Esophagus squamous epithelium (tissue), 5 donors: ENCODE measurements around the gene LHX4. TPM values are rescaled to one million over a fixed set of nuclear protein-coding genes. Genes with fewer than 3 reads are reported as not detected.

Experiments used
- DNase-seq: peaks from one replicate; lab custom pipeline; 2025; lab: John Stamatoyannopoulos, UW
- H3K27ac ChIP-seq, 4 donors: fragments of 200-600 bp; sonication (generic); one replicate each; pipeline ENCODE4 v1.5.1; 2016 to 2019; ENCODE audit warnings: mild to moderate bottlenecking in 1 of 4
- H3K27me3 ChIP-seq, 4 donors: fragments of 200-600 bp; sonication (generic); 1 replicate in 3 of 4; 2 replicates in 1 of 4; pipeline versions ENCODE4 v1.5.1 to v1.6.0; 2017 to 2021; ENCODE audit warnings: antibody characterized with exemption in 1 of 4
- H3K36me3 ChIP-seq, 3 donors: fragments of 200-600 bp; sonication (generic); one replicate each; pipeline ENCODE4 v1.5.1; 2016 to 2019
- H3K4me1 ChIP-seq, 3 donors: fragments of 200-600 bp; sonication (generic); one replicate each; pipeline ENCODE4 v1.5.1; 2017 to 2019
- H3K4me3 ChIP-seq, 4 donors: fragments of 200-600 bp; sonication (generic); 1 replicate in 3 of 4; 2 replicates in 1 of 4; pipeline ENCODE4 v1.5.1; 2016 to 2019; ENCODE audit warnings: mild to moderate bottlenecking in 2 of 4, moderate library complexity in 1 of 4
- H3K9me3 ChIP-seq, 3 donors: fragments of 200-600 bp; sonication (generic); one replicate each; pipeline ENCODE4 v1.5.1; 2016 to 2019
- POLR2A ChIP-seq, 4 donors: fragments of 450-650 bp; IDR thresholded peaks; one replicate each; pipeline ENCODE4 v1.6.1; 2017; ENCODE audit warnings: antibody characterized with exemption in 4 of 4, mild to moderate bottlenecking in 4 of 4, moderate library complexity in 3 of 4
- WGBS, 2 donors: methylation state at CpG; one replicate each; pipeline ENCODE4 v1.1.5; 2018; 5-methylcytosine and 5-hydroxymethylcytosine counted together
- intact Hi-C: fragments of 100-400 bp; cut with DNase I; formaldehyde crosslinking; loops from one replicate; pipeline ENCODE4 v1.15.0; 2022
- total RNA-seq, 4 donors: library from RNA; depleted of rRNA; stranded (reverse); fragments of >200 nt; gene quantifications; one replicate each; pipeline ENCODE4 v1.1.0, GENCODE V29; 2016
- TF ChIP-seq, protein P1 (sequence below), 6 experiments: fragments of 450-650 bp in 4 of 6; fragments of 200-600 bp in 2 of 6; sonication (generic) in 2 of 6; IDR thresholded peaks; one replicate each; pipeline ENCODE4 v1.5.1; 2016 to 2019; ENCODE audit warnings: antibody characterized with exemption in 6 of 6, mild to moderate bottlenecking in 4 of 6, moderate library complexity in 4 of 6
- donor health status: DM: yes; HTN: yes; CAD: no.

The LHX4 gene
- total RNA-seq, 4 donors from 2014 or later, result 0.18 to 0.38 TPM; not detected in 2

DNA sequence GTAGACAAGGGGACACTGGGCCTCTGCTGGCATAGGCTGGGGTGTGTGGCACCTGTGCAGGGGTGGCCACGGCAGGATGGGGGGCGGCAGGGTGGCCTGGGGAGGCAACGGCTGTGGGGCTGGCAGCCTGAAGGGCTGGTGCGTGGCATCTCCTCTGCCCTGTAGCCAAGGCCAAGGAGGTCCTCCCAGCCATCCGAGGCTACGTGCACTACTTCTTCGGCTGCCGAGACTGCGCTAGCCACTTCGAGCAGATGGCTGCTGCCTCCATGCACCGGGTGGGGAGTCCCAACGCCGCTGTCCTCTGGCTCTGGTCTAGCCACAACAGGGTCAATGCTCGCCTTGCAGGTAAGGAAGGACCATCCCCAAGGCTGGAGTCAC, 36.0 kb upstream of the LHX4 start:
- no peak for TF ChIP-seq POLR2A (IDR thresholded peaks at IDR 0.05)
- TF ChIP-seq, protein P1, sequence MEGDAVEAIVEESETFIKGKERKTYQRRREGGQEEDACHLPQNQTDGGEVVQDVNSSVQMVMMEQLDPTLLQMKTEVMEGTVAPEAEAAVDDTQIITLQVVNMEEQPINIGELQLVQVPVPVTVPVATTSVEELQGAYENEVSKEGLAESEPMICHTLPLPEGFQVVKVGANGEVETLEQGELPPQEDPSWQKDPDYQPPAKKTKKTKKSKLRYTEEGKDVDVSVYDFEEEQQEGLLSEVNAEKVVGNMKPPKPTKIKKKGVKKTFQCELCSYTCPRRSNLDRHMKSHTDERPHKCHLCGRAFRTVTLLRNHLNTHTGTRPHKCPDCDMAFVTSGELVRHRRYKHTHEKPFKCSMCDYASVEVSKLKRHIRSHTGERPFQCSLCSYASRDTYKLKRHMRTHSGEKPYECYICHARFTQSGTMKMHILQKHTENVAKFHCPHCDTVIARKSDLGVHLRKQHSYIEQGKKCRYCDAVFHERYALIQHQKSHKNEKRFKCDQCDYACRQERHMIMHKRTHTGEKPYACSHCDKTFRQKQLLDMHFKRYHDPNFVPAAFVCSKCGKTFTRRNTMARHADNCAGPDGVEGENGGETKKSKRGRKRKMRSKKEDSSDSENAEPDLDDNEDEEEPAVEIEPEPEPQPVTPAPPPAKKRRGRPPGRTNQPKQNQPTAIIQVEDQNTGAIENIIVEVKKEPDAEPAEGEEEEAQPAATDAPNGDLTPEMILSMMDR (IDR thresholded peaks at IDR 0.05), result no peak
- intact Hi-C loops, result no loop called here
- H3K9me3 ChIP-seq, result no peaks in the 10 kb centered on the region
- no peak overlapping the region for H3K4me3 ChIP-seq
- peaks cover 0 to 20% (median 0%) of the 10 kb centered on the region in 3 donors for H3K4me1 ChIP-seq
- no peak for DNase-seq
- H3K27ac ChIP-seq, result no peak overlapping the region
- 100% methylated on average over 1 of the region's 14 CpGs; no CpG with 5 or more reads in 1 of the 2 donors for WGBS, 2 donors
- peaks cover 11 to 100% (median 17%) of the 10 kb centered on the region in 3 donors for H3K36me3 ChIP-seq
- H3K27me3 ChIP-seq, result no peaks in the 10 kb centered on the region

DNA sequence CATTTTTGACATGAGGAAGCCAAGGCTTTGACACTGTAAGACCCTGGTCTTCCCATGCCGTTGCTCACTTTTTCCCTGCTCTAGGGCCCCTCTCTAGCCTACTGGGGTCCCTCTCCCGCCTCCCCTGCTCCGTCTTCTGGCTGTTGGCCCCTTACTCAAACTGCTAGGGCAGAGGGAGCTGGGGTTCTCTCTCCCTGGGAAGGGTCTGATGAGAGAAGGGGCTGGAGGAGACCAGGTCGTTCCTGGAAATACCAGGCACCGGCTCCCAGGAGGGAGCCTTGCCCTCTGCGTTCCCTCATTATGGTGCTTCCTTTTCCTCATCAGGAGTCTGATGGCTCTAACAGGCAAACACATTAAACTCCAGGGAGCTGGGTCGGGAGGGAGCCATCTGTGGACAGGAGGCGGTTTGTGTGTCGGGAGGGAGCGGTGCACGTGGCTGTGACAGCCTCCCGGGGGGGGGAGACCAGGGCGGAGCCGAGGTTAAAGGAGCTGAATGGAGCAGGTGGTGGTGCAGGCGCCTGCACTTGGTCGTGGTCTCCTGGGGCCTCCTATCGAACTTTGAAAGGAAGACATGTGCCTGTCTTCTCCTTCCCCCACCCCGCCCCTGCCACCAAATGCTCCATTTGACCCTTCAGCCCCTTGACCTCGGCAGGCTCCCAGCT, 35.4 kb upstream of the LHX4 start:
- H3K4me3 ChIP-seq, result no peak overlapping the region
- intact Hi-C loops, result no loop called here
- WGBS, 2 donors, result 72 to 81% methylated on average over 5 to 17 of the region's 19 CpGs
- TF ChIP-seq POLR2A (IDR thresholded peaks at IDR 0.05), result no peak
- TF ChIP-seq, protein P1 (IDR thresholded peaks at IDR 0.05), result no peak
- no peak overlapping the region for H3K27ac ChIP-seq
- DNase-seq, result no peak
- H3K9me3 ChIP-seq, result no peaks in the 10 kb centered on the region
- no peaks in the 10 kb centered on the region for H3K27me3 ChIP-seq
- peaks cover 0 to 20% (median 0%) of the 10 kb centered on the region in 3 donors for H3K4me1 ChIP-seq
- H3K36me3 ChIP-seq, result peaks cover 11 to 97% (median 17%) of the 10 kb centered on the region in 3 donors

DNA sequence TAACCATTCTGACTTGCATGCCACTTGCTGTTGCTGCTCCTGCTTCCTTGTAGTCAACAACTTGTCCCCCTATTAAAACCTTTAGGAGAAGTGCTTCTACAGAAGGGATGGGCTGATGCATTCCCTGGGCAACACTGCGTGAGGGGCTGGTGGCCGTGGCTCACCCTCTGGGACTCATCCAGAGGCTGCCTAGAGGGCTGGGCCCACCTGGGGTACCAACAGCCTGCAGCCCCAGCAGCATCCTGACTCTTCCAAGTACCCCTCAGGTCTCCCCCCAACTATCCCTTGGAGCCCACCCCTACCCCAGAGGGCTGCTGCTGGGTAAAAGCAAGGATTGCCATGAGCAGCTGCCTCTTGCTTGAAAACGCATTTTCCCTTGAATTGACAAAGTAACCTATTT, 34.7 kb upstream of the LHX4 start:
- Histone ChIP-seq H3K27ac (no peak overlapping the region), H3K4me3 (no peak overlapping the region), H3K4me1 (peaks cover 0 to 20% (median 0%) of the 10 kb centered on the region in 3 donors), H3K9me3 (no peaks in the 10 kb centered on the region), H3K36me3 (peaks cover 11 to 90% (median 17%) of the 10 kb centered on the region in 3 donors), H3K27me3 (no peaks in the 10 kb centered on the region)
- no peak for DNase-seq
- intact Hi-C loops, result no loop called here
- TF ChIP-seq, protein P1 (IDR thresholded peaks at IDR 0.05), result no peak
- TF ChIP-seq POLR2A (IDR thresholded peaks at IDR 0.05), result no peak
- 89 to 100% methylated on average over 3 of the region's 3 CpGs for WGBS, 2 donors

DNA sequence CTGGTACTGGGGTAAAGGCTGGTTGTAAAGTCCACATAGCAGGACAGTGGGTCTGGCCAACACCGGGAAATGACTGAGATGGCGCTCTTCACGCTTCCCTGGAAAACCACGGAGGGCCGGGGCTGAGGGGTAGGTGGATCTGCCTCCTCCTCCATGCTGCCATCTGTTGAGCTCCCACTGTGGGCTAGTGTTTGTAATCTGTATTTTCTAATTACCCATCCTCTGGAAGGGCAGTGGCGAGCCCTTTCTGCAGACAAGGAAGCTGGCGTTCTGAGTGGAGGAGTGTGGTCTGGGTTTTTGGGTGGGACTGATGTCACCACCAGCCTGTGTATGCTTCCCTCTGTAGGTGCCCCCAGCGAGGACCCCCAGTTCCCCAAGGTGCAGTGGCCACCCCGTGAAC, 34.1 kb upstream of the LHX4 start:
- Histone ChIP-seq H3K36me3 (peaks cover 11 to 85% (median 14%) of the 10 kb centered on the region in 3 donors), H3K27me3 (no peaks in the 10 kb centered on the region), H3K4me3 (no peak overlapping the region), H3K27ac (no peak overlapping the region), H3K9me3 (no peaks in the 10 kb centered on the region), H3K4me1 (peaks cover 0 to 20% (median 0%) of the 10 kb centered on the region in 3 donors)
- no peak for DNase-seq
- intact Hi-C loops, result no loop called here
- WGBS, 2 donors, result 84 to 89% methylated on average over 7 of the region's 9 CpGs
- TF ChIP-seq, protein P1 (IDR thresholded peaks at IDR 0.05), result no peak
- TF ChIP-seq POLR2A (IDR thresholded peaks at IDR 0.05), result no peak

DNA sequence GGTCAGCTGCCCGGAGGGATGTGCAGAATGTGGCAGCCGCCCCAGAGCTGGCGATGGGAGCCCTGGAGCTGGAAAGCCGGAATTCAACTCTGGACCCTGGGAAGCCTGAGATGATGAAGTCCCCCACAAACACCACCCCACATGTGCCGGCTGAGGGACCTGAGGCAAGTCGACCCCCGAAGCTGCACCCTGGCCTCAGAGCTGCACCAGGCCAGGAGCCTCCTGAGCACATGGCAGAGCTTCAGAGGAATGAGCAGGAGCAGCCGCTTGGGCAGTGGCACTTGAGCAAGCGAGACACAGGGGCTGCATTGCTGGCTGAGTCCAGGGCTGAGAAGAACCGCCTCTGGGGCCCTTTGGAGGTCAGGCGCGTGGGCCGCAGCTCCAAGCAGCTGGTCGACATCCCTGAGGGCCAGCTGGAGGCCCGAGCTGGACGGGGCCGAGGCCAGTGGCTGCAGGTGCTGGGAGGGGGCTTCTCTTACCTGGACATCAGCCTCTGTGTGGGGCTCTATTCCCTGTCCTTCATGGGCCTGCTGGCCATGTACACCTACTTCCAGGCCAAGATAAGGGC, 33.5 kb upstream of the LHX4 start:
- no peak for TF ChIP-seq POLR2A (IDR thresholded peaks at IDR 0.05)
- TF ChIP-seq, protein P1 (IDR thresholded peaks at IDR 0.05), result no peak
- no peak overlapping the region for H3K27ac ChIP-seq
- H3K4me3 ChIP-seq, result no peak overlapping the region
- peaks cover 0 to 20% (median 0%) of the 10 kb centered on the region in 3 donors for H3K4me1 ChIP-seq
- H3K36me3 ChIP-seq, result peaks cover 8 to 79% (median 11%) of the 10 kb centered on the region in 3 donors
- no peaks in the 10 kb centered on the region for H3K27me3 ChIP-seq
- intact Hi-C loops, result no loop called here
- WGBS, 2 donors, result 80% methylated on average over 2 of the region's 17 CpGs; no CpG with 5 or more reads in 1 of the 2 donors
- DNase-seq, result no peak
- no peaks in the 10 kb centered on the region for H3K9me3 ChIP-seq
